Epidermal melanocyte (primary cell): Measurements from ENCODE around the gene IGFBPL1.

Experiments
- DNase-seq: peaks from one replicate; pipeline ENCODE4 v3.0.0; 2011; ENCODE audit warnings: low spot score; ENCODE audit not compliant: insufficient read length

Gene IGFBPL1

GRCh38 chr9:38357350-38358114 is 66.7 kb downstream of the IGFBPL1 start:
- no peak for DNase-seq

GRCh38 chr9:38356851-38357250 is 67.4 kb downstream of the IGFBPL1 start:
- no peak for DNase-seq
